Gastrocnemius medialis (tissue), 4 donors: ENCODE results near the gene TMEM131L.

ENCODE experiments used
- CTCF ChIP-seq, 5 experiments: fragments of 450-650 bp in 3 of 5; fragments of 200-600 bp in 2 of 5; sonication (generic) in 2 of 5; IDR thresholded peaks in 4 of 5; conservative IDR thresholded peaks in 1 of 5; 1 replicate in 4 of 5; 2 replicates in 1 of 5; pipeline ENCODE4 v1.5.1; 2016 to 2019; ENCODE audit warnings: antibody characterized with exemption in 5 of 5, mild to moderate bottlenecking in 3 of 5, moderate library complexity in 3 of 5
- POLR2A ChIP-seq, 2 donors: fragments of 450-650 bp; IDR thresholded peaks; one replicate each; pipeline ENCODE4 v1.6.1; 2017; ENCODE audit warnings: antibody characterized with exemption in 2 of 2, mild to moderate bottlenecking in 2 of 2, moderate library complexity in 2 of 2

- TF ChIP-seq CTCF (IDR thresholded peaks at IDR 0.05 in 4 of 5, conservative IDR thresholded peaks at IDR 0.05 in 1 of 5) (no peak), POLR2A (IDR thresholded peaks at IDR 0.05) (no peak)
Observed at GRCh38 chr4:153661908-153662307, 195.7 kb downstream of the TMEM131L start.
